ENCODE data around the gene TINCR. TPM values are rescaled to one million over a fixed set of nuclear protein-coding genes. Genes with fewer than 3 reads are reported as not detected.

Gene TINCR
- polyA plus RNA-seq, 1 of the 3 experiments (the other 2 are of a cell fraction), result 0.02 TPM

DNA sequence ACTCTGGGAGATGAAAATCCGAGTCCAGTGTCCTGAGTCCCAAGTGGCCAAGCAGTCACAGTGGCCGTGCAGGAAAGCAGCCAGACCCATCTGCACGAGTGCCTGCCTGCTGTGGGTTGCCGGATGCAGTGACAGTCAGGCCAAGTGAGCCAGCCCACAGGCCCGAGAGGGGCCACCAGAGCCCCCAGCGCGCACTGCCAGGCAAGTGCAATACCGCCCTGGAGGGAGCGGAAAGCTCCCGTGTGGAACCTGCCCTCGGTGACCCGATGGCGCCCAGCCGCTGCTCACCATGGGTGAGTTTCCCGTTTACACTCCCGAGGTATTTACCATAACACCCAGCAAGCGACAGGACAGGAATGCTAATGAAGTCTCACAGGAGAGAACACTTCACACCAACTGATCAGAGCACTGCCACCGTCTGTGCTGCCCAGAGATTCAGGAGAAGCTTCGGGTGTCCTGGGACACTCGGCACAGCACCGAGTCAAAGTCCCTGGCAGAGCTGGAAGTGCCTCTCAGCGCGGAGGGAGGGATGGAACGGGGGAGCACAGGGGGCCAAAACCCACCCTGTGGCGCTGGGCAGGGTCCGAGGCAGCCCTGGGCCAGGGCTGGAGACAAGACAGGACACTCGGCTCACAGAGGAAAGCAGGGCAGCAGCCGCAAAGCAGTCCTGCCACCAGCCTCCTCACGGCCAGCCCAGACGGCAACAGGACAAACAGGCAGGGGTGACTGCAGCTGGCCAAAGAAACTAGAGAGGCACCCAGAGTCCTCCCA lies 21.3 kb upstream of the TINCR start:
- Histone ChIP-seq H4K20me1 (ENCODE audit: insufficient read depth) (no peaks in the 10 kb centered on the region), H3K36me3 (replicated peaks in 1 of 2; ENCODE audit: control insufficient read depth in 1 of 2, insufficient read depth in 2 of 2, low read length in 1 of 2) (peaks cover 5 to 77% of the 10 kb centered on the region in 2 experiments), H3K9me2 (no peaks in the 10 kb centered on the region), H3K79me2 (ENCODE audit: insufficient read depth) (no peaks in the 10 kb centered on the region), H3K9ac (no peak overlapping the region), H3K4me2 (no peak overlapping the region), H2AFZ (ENCODE audit: low read depth) (no peak overlapping the region), H3K27ac (ENCODE audit: low read depth in 2 of 2, low read length in 1 of 2) (no peak overlapping the region), H3K27me3 (ENCODE audit: insufficient read depth) (no peaks in the 10 kb centered on the region), H3K4me1 (ENCODE audit: control insufficient read depth in 1 of 2, insufficient read depth in 2 of 2, low read depth in 1 of 2, low read length in 1 of 2) (peaks cover 0 to 9% of the 10 kb centered on the region in 2 experiments; a peak in 1 of 4 replicates), H3K4me3 (ENCODE audit: low read depth in 2 of 2, low read length in 1 of 2) (no peak overlapping the region), H3K9me3 (no peaks in the 10 kb centered on the region), H3F3A (replicated peaks; ENCODE audit: insufficient read depth) (no peaks in the 10 kb centered on the region)
- peak; percentile 17 for DNase-seq
- POLR2A ChIA-PET, result no interaction called here
- TF ChIP-seq, protein P1, sequence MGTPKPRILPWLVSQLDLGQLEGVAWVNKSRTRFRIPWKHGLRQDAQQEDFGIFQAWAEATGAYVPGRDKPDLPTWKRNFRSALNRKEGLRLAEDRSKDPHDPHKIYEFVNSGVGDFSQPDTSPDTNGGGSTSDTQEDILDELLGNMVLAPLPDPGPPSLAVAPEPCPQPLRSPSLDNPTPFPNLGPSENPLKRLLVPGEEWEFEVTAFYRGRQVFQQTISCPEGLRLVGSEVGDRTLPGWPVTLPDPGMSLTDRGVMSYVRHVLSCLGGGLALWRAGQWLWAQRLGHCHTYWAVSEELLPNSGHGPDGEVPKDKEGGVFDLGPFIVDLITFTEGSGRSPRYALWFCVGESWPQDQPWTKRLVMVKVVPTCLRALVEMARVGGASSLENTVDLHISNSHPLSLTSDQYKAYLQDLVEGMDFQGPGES (IDR thresholded peaks at IDR 0.05; ENCODE audit: low read depth, low read length), result no peak
- TF ChIP-seq NFIC (IDR thresholded peaks at IDR 0.05; ENCODE audit: borderline replicate concordance), result no peak
- TF ChIP-seq ZBTB33 (IDR thresholded peaks at IDR 0.05; ENCODE audit: borderline replicate concordance, low read depth), result no peak
- TF ChIP-seq TAF1 (IDR thresholded peaks at IDR 0.05; ENCODE audit: borderline replicate concordance, low read depth, low read length), result no peak
- TF ChIP-seq JUND (IDR thresholded peaks at IDR 0.05), result no peak
- TF ChIP-seq USF1 (IDR thresholded peaks at IDR 0.05; ENCODE audit: borderline replicate concordance, low read depth), result no peak
- no peak for TF ChIP-seq RXRA (IDR thresholded peaks at IDR 0.05; ENCODE audit: borderline replicate concordance, low read depth)
- TF ChIP-seq FOXJ3 (CRISPR knock-in tag; IDR thresholded peaks at IDR 0.05), result no peak
- TF ChIP-seq SMC3 (IDR thresholded peaks at IDR 0.05; ENCODE audit: low read depth, low read length), result no peak
- TF ChIP-seq RFX5 (IDR thresholded peaks at IDR 0.05; ENCODE audit: low read length), result no peak
- no peak for TF ChIP-seq MXI1 (IDR thresholded peaks at IDR 0.05; ENCODE audit: low read depth, low read length)
- no peak for TF ChIP-seq SIN3A (IDR thresholded peaks at IDR 0.05; ENCODE audit: borderline replicate concordance, low read depth, low read length)
- no peak for TF ChIP-seq CHD2 (IDR thresholded peaks at IDR 0.05; ENCODE audit: low read length, partially characterized antibody)
- no peak for TF ChIP-seq MEF2A (IDR thresholded peaks at IDR 0.05; ENCODE audit: borderline replicate concordance, low read depth)
- TF ChIP-seq RCOR1 (IDR thresholded peaks at IDR 0.05; ENCODE audit: low read length), result no peak
- no peak for TF ChIP-seq RAD21 (IDR thresholded peaks at IDR 0.05; ENCODE audit: low read length)
- TF ChIP-seq GATA2 (CRISPR knock-in tag; IDR thresholded peaks at IDR 0.05), result no peak
- no peak for TF ChIP-seq YY1 (IDR thresholded peaks at IDR 0.05; ENCODE audit: low read depth)
- TF ChIP-seq TCF12 (IDR thresholded peaks at IDR 0.05), result no peak
- no peak for TF ChIP-seq POLR2AphosphoS5 (IDR thresholded peaks at IDR 0.05; ENCODE audit: low read depth, low read length)
- WGBS (ENCODE audit: low lambda C conversion rate), result 95% methylated on average over 23 of the region's 30 CpGs
- CTCF ChIA-PET, result interaction anchor here (1.3 kb wide), 1 partner anchor 10 kb away, joined by 3 read pairs; no protein-coding TSS in a partner anchor
